ENCODE measurements around the gene YWHAB.

- TF ChIP-seq EZH2 (optimal IDR thresholded peaks at IDR 0.05; ENCODE audit: low read depth, low read length) (no peak), CTCF (IDR thresholded peaks at IDR 0.05; ENCODE audit: low read length) (no peak), EZH2phosphoT487 (IDR thresholded peaks at IDR 0.05; ENCODE audit: low read length) (no peak)
Measured at GRCh38 chr20:44869471-44869870, 16.0 kb upstream of the YWHAB start.

Data from MM.1S (cell line).